Smooth muscle cell (in vitro differentiated cells): ENCODE measurements around the gene NIM1K. TPM values are rescaled to one million over a fixed set of nuclear protein-coding genes. Genes with fewer than 3 reads are reported as not detected.
A peak's percentile ranks its signal among the peaks of the same experiment; 100 is the strongest.

ENCODE experiments used
- DNase-seq: peaks from one replicate; lab custom pipeline; 2025; ENCODE audit not compliant: unreplicated experiment; lab: John Stamatoyannopoulos, UW
- H2AFZ ChIP-seq: fragments of 200-600 bp; sonication (generic); 2 replicates; pipeline ENCODE4 v1.6.0; 2016; ENCODE audit warnings: antibody characterized with exemption, low read depth, mild to moderate bottlenecking
- H3F3A ChIP-seq: fragments of 200-600 bp; sonication (generic); 2 replicates; pipeline ENCODE4 v1.6.0; 2017; ENCODE audit warnings: antibody characterized with exemption, low read depth
- H3K27ac ChIP-seq: fragments of 200-600 bp; sonication (generic); 2 replicates; pipeline ENCODE4 v1.5.1; 2016; ENCODE audit warnings: low read depth, mild to moderate bottlenecking
- H3K27me3 ChIP-seq: fragments of 200-600 bp; sonication (generic); 2 replicates; pipeline ENCODE4 v1.6.1; 2016; ENCODE audit warnings: low read depth, mild to moderate bottlenecking
- H3K36me3 ChIP-seq: fragments of 200-600 bp; sonication (generic); 2 replicates; pipeline ENCODE4 v1.5.1; 2016; ENCODE audit warnings: low read depth
- H3K4me1 ChIP-seq: fragments of 200-600 bp; sonication (generic); 2 replicates; pipeline ENCODE4 v1.5.1; 2016; ENCODE audit warnings: low read depth
- H3K4me2 ChIP-seq: fragments of 200-600 bp; sonication (generic); 2 replicates; pipeline ENCODE4 v1.6.0; 2016; ENCODE audit warnings: mild to moderate bottlenecking
- H3K4me3 ChIP-seq: fragments of 200-600 bp; sonication (generic); 2 replicates; pipeline ENCODE4 v1.5.1; 2016; ENCODE audit warnings: mild to moderate bottlenecking
- H3K79me2 ChIP-seq: fragments of 200-600 bp; sonication (generic); 2 replicates; pipeline ENCODE4 v1.6.0; 2016; ENCODE audit warnings: low read depth, mild to moderate bottlenecking
- H3K9ac ChIP-seq: fragments of 200-600 bp; sonication (generic); 2 replicates; pipeline ENCODE4 v1.6.0; 2016; ENCODE audit warnings: low read depth
- H3K9me3 ChIP-seq: fragments of 200-600 bp; sonication (generic); replicated peaks from 2 replicates; pipeline ENCODE4 v1.5.1; 2016; ENCODE audit warnings: low read depth
- H4K20me1 ChIP-seq: fragments of 200-600 bp; sonication (generic); 2 replicates; pipeline ENCODE4 v1.6.0; 2016; ENCODE audit warnings: low read depth
- CTCF ChIP-seq: fragments of 200-600 bp; sonication (generic); IDR thresholded peaks from 2 replicates; pipeline ENCODE4 v1.5.1; 2017; ENCODE audit warnings: borderline replicate concordance, mild to moderate bottlenecking, antibody characterized with exemption; ENCODE audit not compliant: insufficient read depth, poor library complexity, severe bottlenecking
- WGBS: methylation state at CpG from one replicate; pipeline ENCODE4 v1.1.7; 2016; ENCODE audit warnings: low lambda C conversion rate; 5-methylcytosine and 5-hydroxymethylcytosine counted together
- polyA plus RNA-seq: library from polyadenylated mRNA; unstranded; fragments of >200 nt; fragmentation: Nextera tagmentation; extraction: Ambion mirVana; gene quantifications from 2 replicates; pipeline ENCODE4 v1.2.1, GENCODE V29; 2016
- total RNA-seq: library from RNA; depleted of rRNA; stranded (reverse); fragments of >200 nt; gene quantifications from 2 replicates; pipeline ENCODE4 v1.2.3, GENCODE V29; 2014

NIM1K gene
- total and polyA plus RNA-seq, 2 experiments from 2014 or later = 0.17 to 0.54 TPM

GRCh38 chr5:43300112-43300511, 108.1 kb downstream of the NIM1K start:
- peaks cover 28% of the 10 kb centered on the region for H3K36me3 ChIP-seq
- H3K79me2 ChIP-seq = peaks cover 77% of the 10 kb centered on the region
- no peak overlapping the region for H2AFZ ChIP-seq
- peaks cover 8% of the 10 kb centered on the region for H3K4me1 ChIP-seq
- H3F3A ChIP-seq = peaks cover 8% of the 10 kb centered on the region
- TF ChIP-seq CTCF = no peak
- no peak overlapping the region for H3K9ac ChIP-seq
- no peak overlapping the region for H3K27ac ChIP-seq
- H4K20me1 ChIP-seq = peaks cover 100% of the 10 kb centered on the region
- no peak overlapping the region for H3K4me3 ChIP-seq
- WGBS = 100% methylated on average over 1 of the region's 1 CpG
- H3K4me2 ChIP-seq = no peak overlapping the region
- DNase-seq = no peak
- no peaks in the 10 kb centered on the region for H3K9me3 ChIP-seq
- no peaks in the 10 kb centered on the region for H3K27me3 ChIP-seq

GRCh38 chr5:43301653-43302091, 109.6 kb downstream of the NIM1K start:
- no peak for DNase-seq
- Histone ChIP-seq H3K9me3 (no peaks in the 10 kb centered on the region), H3K27me3 (no peaks in the 10 kb centered on the region), H3K4me1 (peaks cover 11% of the 10 kb centered on the region), H3K4me2 (no peak overlapping the region), H4K20me1 (peaks cover 100% of the 10 kb centered on the region), H3F3A (peaks cover 8% of the 10 kb centered on the region), H2AFZ (no peak overlapping the region), H3K36me3 (peaks cover 16% of the 10 kb centered on the region), H3K9ac (no peak overlapping the region), H3K79me2 (peaks cover 90% of the 10 kb centered on the region), H3K27ac (peak overlapping the region; percentile 11), H3K4me3 (no peak overlapping the region)
- WGBS = 45% methylated on average over 3 of the region's 3 CpGs
- no peak for TF ChIP-seq CTCF

GRCh38 chr5:43302481-43302880, 110.5 kb downstream of the NIM1K start:
- no peaks in the 10 kb centered on the region for H3K27me3 ChIP-seq
- H3F3A ChIP-seq = peaks cover 8% of the 10 kb centered on the region
- WGBS = 86% methylated on average over 3 of the region's 3 CpGs
- peaks cover 92% of the 10 kb centered on the region for H3K79me2 ChIP-seq
- H3K36me3 ChIP-seq = peaks cover 9% of the 10 kb centered on the region
- peak overlapping the region; percentile 11 for H3K27ac ChIP-seq
- no peak overlapping the region for H3K4me2 ChIP-seq
- H3K9me3 ChIP-seq = no peaks in the 10 kb centered on the region
- no peak for DNase-seq
- no peak overlapping the region for H3K9ac ChIP-seq
- no peak for TF ChIP-seq CTCF
- peaks cover 11% of the 10 kb centered on the region for H3K4me1 ChIP-seq
- peaks cover 100% of the 10 kb centered on the region for H4K20me1 ChIP-seq
- H3K4me3 ChIP-seq = no peak overlapping the region
- no peak overlapping the region for H2AFZ ChIP-seq

GRCh38 chr5:43303242-43303641, 111.2 kb downstream of the NIM1K start:
- Histone ChIP-seq H2AFZ (no peak overlapping the region), H3K9ac (no peak overlapping the region), H4K20me1 (peaks cover 100% of the 10 kb centered on the region), H3K36me3 (peaks cover 4% of the 10 kb centered on the region), H3K9me3 (no peaks in the 10 kb centered on the region), H3K4me2 (no peak overlapping the region), H3K27ac (peak overlapping the region; percentile 9), H3K4me1 (peaks cover 14% of the 10 kb centered on the region), H3K27me3 (no peaks in the 10 kb centered on the region), H3F3A (peaks cover 8% of the 10 kb centered on the region), H3K79me2 (peaks cover 98% of the 10 kb centered on the region), H3K4me3 (no peak overlapping the region)
- no peak for TF ChIP-seq CTCF
- DNase-seq = no peak
- WGBS = 92% methylated on average over 4 of the region's 4 CpGs
